OCI-LY7 (cell line): Measurements from ENCODE around the gene GPR146.

Experiments used
- CTCF ChIP-seq: fragments of 200-600 bp; sonication (generic); conservative IDR thresholded peaks from 2 replicates; pipeline ENCODE4 v1.5.1; 2014; ENCODE audit warnings: mild to moderate bottlenecking, antibody characterized with exemption, low read length, moderate library complexity, mixed read lengths
- EZH2phosphoT487 ChIP-seq: fragments of 200-600 bp; sonication (generic); IDR thresholded peaks from 2 replicates; pipeline ENCODE4 v1.6.1; 2018; ENCODE audit warnings: low read depth, borderline replicate concordance, mild to moderate bottlenecking, mixed run types, antibody characterized with exemption, low read length, moderate library complexity, mixed read lengths

GRCh38 chr7:1060315-1061072 lies 16.1 kb downstream of the GPR146 start:
- TF ChIP-seq CTCF (no peak), EZH2phosphoT487 (no peak)
